Measurements from ENCODE around the gene FCHSD2. TPM values are rescaled to one million over a fixed set of nuclear protein-coding genes. Genes with fewer than 3 reads are reported as not detected.

The FCHSD2 gene
- total and polyA plus RNA-seq, 2 of the 8 experiments (the other 6 are each of a cell fraction or from before 2014, with no cell fraction given): 4.1 to 7.8 TPM

- TF ChIP-seq YY1 (IDR thresholded peaks at IDR 0.05; ENCODE audit: low read depth, low read length) (no peak), RFX5 (IDR thresholded peaks at IDR 0.05; ENCODE audit: borderline replicate concordance, low read depth, low read length) (peak; percentile 29; the same call in 1 of the 2 replicates), CTCF (IDR thresholded peaks at IDR 0.05; ENCODE audit: control extremely low read depth in 1 of 3, insufficient read depth in 1 of 3, low read depth in 1 of 3, low read length in 3 of 3) (peak; percentile 49 to 78 (median 61)), BCL11A (IDR thresholded peaks at IDR 0.05; ENCODE audit: low read depth in 2 of 2, low read length in 2 of 2) (no peak), SP1 (IDR thresholded peaks at IDR 0.05; ENCODE audit: low read depth, low read length) (no peak), CTBP2 (IDR thresholded peaks at IDR 0.05; ENCODE audit: borderline replicate concordance, insufficient read depth, insufficient read length, low read length) (no peak), SUZ12 (IDR thresholded peaks at IDR 0.05; ENCODE audit: low read length) (no peak), RAD21 (IDR thresholded peaks at IDR 0.05 in 1 of 2, conservative IDR thresholded peaks at IDR 0.05 in 1 of 2; ENCODE audit: low read depth in 2 of 2, low read length in 2 of 2) (peak in 1 of 2 experiments; percentile 50; a peak in 2 of 4 replicates), HDAC6 (IDR thresholded peaks at IDR 0.05; ENCODE audit: low read depth, low read length) (no peak), ASH2L (IDR thresholded peaks at IDR 0.05; ENCODE audit: low read length) (no peak), E2F6 (IDR thresholded peaks at IDR 0.05) (0 out of 2 replicates have a peak, but pooled peaks have one; percentile 13), MAX (IDR thresholded peaks at IDR 0.05) (peak; percentile 47), NANOG (IDR thresholded peaks at IDR 0.05; ENCODE audit: insufficient read depth, low read depth, low read length, poor library complexity, severe bottlenecking) (no peak), KDM5A (IDR thresholded peaks at IDR 0.05; ENCODE audit: low read length) (no peak), SRF (IDR thresholded peaks at IDR 0.05; ENCODE audit: low read depth, low read length) (no peak), ATF2 (IDR thresholded peaks at IDR 0.05; ENCODE audit: low read length) (no peak), CREB1 (IDR thresholded peaks at IDR 0.05) (no peak), JUND (IDR thresholded peaks at IDR 0.05; ENCODE audit: low read length) (no peak)
These were observed 354.7 kb downstream of the FCHSD2 start (continued) for GRCh38 chr11:72787216-72788104.
